ENCODE data around the gene NCR2.

- TF ChIP-seq REST (tag by site-specific recombination; IDR thresholded peaks at IDR 0.05) (no peak), TCF7L2 (IDR thresholded peaks at IDR 0.05; ENCODE audit: borderline replicate concordance, low read depth, low read length) (no peak)
Observed at GRCh38 chr6:41392246-41392645, 56.8 kb downstream of the NCR2 start.

All from HEK293 (cell line).